ENCODE data around the gene PI16. TPM values are rescaled to one million over a fixed set of nuclear protein-coding genes. Genes with fewer than 3 reads are reported as not detected.

Gene PI16
- total RNA-seq, 1 donor from 2014 or later: not detected

DNA sequence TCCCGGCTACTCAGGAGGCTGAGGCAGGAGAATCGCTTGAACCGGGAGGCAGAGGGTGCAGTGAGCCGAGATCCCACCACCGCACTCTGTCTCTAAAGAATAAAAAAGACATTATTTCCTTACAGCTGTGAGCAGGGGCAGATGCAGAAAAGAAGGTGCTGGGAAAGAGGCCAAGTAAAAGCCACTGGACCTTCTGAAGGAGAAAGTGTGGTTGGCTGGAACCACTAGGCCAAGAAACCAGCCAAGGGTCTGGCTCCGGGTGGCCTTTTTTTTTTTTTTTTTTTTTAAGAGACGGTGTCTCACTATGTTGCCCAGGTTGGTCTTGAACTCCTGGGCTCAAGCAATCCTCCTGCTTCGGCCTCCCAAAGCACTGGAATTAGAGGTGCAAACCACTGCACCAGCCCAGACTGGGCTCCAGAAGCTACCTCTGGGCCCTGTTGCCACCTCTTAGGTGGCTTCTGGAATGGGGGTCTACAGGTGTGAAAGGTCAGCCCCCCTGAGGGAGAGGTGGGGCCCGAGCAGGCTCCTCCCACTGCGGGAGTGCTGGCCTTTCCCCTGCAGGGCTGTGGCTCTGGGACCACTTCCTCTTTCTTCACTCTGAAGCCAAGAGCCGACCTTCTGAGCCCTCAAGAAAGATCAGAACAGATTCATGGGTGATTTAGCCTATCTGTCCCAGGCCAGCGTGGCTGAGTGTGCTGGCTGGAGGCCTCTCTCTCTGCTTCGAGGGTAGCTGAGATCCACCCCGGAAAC lies 50.7 kb downstream of the PI16 start, which contains the start of gene FGD2:
TSS of gene FGD2 (plus strand) at position 595 of the 750 bp plus-strand sequence. CDS start 163 bp downstream, outside the sequence.
- H3K4me1 Mint-ChIP-seq (ENCODE audit: unreplicated experiment): no peaks in the 10 kb centered on the region
- no peaks in the 10 kb centered on the region for H3K9me3 Mint-ChIP-seq (ENCODE audit: unreplicated experiment)
- H3K36me3 Mint-ChIP-seq (ENCODE audit: unreplicated experiment): no peaks in the 10 kb centered on the region
- H3K4me3 Mint-ChIP-seq (ENCODE audit: unreplicated experiment): no peak within 1 kb of the TSS
- peaks cover 9% of the 10 kb centered on the region for H3K27me3 Mint-ChIP-seq (ENCODE audit: unreplicated experiment)
- TF ChIP-seq, protein P1, sequence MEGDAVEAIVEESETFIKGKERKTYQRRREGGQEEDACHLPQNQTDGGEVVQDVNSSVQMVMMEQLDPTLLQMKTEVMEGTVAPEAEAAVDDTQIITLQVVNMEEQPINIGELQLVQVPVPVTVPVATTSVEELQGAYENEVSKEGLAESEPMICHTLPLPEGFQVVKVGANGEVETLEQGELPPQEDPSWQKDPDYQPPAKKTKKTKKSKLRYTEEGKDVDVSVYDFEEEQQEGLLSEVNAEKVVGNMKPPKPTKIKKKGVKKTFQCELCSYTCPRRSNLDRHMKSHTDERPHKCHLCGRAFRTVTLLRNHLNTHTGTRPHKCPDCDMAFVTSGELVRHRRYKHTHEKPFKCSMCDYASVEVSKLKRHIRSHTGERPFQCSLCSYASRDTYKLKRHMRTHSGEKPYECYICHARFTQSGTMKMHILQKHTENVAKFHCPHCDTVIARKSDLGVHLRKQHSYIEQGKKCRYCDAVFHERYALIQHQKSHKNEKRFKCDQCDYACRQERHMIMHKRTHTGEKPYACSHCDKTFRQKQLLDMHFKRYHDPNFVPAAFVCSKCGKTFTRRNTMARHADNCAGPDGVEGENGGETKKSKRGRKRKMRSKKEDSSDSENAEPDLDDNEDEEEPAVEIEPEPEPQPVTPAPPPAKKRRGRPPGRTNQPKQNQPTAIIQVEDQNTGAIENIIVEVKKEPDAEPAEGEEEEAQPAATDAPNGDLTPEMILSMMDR (IDR thresholded peaks at IDR 0.05): no peak
- no peak for DNase-seq (ENCODE audit: extremely low spot score, unreplicated experiment)
- H3K27ac Mint-ChIP-seq (ENCODE audit: unreplicated experiment): no peak within 1 kb of the TSS

DNA sequence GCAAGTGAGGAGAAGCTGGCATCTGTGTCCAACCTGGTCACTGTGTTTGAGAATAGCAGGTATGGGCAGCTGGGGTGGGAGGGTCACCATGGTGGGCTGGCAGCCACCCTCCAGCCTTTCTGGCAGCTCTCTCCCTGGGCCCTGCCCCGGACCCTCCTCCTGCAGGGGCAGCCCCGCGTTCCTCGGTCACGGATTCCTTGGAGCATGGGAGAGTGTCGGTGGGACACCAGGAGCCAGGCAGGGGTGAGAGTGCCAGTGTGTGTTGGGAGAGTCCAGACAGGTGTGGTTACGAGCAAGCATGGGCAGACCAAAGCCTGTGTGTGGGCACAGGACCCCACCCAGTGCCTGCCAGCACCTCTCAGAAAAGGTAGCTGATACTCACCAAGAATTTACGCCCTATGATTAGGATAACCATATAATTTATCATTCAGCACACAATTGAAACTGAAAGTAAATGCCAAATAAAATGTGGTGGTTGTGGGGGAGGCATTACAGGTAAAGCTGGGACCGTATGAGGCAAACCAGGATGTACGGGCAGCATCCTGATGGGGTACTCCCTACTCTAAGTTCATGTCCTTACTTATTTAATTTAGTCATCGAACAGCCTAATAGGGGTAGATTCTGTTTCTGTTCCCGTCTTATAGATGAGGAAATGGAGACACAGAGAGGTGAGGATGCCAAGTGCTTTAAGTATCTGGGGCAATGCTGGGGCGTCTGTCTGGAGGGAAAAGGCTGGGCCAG lies 51.5 kb downstream of the PI16 start:
- peaks cover 9% of the 10 kb centered on the region for H3K27me3 Mint-ChIP-seq (ENCODE audit: unreplicated experiment)
- H3K27ac Mint-ChIP-seq (ENCODE audit: unreplicated experiment): no peak overlapping the region
- no peaks in the 10 kb centered on the region for H3K9me3 Mint-ChIP-seq (ENCODE audit: unreplicated experiment)
- H3K4me1 Mint-ChIP-seq (ENCODE audit: unreplicated experiment): no peaks in the 10 kb centered on the region
- no peaks in the 10 kb centered on the region for H3K36me3 Mint-ChIP-seq (ENCODE audit: unreplicated experiment)
- no peak overlapping the region for H3K4me3 Mint-ChIP-seq (ENCODE audit: unreplicated experiment)
- TF ChIP-seq, protein P1 (IDR thresholded peaks at IDR 0.05): no peak
- no peak for DNase-seq (ENCODE audit: extremely low spot score, unreplicated experiment)

DNA sequence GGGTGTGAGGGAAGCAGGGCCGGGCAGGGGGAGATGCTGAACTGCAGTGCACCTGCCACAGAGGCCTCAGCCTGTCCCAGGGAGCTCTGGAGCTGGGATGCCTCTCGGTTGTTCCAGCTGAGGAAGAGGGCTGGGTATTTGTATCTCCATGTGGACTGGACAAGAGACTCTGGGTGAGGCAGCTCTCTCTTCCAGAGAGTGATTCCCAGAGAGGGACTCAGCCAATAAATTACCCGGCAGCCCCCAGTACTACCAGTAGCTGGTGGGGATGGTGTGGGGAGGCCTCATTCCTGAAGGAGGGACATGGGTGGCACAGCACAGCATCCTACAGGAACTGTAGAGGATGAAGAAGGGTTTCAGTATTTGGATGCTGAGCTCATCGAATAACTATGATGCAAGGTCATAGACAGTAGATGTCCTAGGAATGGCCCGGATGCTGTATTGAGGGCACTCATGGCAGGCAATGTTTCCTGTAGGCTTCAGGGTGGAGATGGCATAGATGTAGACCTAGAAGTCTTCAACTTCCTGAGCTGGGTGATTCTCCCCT lies 52.3 kb downstream of the PI16 start:
- Mint-ChIP-seq H3K36me3 (ENCODE audit: unreplicated experiment) (no peaks in the 10 kb centered on the region), H3K4me3 (ENCODE audit: unreplicated experiment) (no peak overlapping the region), H3K9me3 (ENCODE audit: unreplicated experiment) (no peaks in the 10 kb centered on the region), H3K27ac (ENCODE audit: unreplicated experiment) (no peak overlapping the region), H3K4me1 (ENCODE audit: unreplicated experiment) (no peaks in the 10 kb centered on the region), H3K27me3 (ENCODE audit: unreplicated experiment) (peaks cover 6% of the 10 kb centered on the region)
- TF ChIP-seq, protein P1 (IDR thresholded peaks at IDR 0.05): no peak
- DNase-seq (ENCODE audit: extremely low spot score, unreplicated experiment): no peak

DNA sequence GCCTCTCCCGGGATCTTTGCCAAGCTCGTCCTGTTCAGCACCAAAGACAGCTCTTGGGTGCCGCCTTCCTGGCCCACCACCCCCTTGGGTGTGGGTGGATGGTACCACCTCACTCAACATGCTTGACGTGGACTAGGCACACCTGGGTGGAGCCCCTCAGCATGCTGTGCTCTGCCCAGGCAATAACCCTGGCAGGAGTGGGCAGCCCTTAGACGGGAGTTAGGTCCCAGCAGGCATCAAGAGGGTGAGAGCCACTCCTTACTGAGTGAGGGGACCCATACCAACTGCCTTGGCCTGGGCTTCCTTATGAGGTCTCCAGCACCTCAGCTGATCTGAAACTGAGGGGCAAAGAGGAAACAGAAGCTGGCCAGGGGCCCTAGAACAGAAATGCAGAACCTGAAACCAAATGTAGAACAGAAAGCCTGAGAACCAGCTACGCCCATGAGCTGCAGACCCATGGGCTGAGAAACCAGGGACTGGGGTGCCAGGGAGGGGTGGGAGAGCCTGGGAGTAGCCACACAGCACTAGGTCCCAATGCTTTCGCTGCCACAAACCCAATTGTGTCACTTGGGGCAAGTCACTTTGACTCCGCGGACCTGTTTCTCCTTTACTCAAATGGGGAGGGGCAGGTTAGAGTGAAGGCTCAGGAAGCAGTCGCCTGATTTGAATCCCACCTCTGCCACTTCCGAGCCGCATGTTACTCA lies 53.0 kb downstream of the PI16 start:
- Mint-ChIP-seq H3K4me1 (ENCODE audit: unreplicated experiment) (no peaks in the 10 kb centered on the region), H3K9me3 (ENCODE audit: unreplicated experiment) (no peaks in the 10 kb centered on the region), H3K4me3 (ENCODE audit: unreplicated experiment) (no peak overlapping the region), H3K36me3 (ENCODE audit: unreplicated experiment) (no peaks in the 10 kb centered on the region), H3K27me3 (ENCODE audit: unreplicated experiment) (no peaks in the 10 kb centered on the region), H3K27ac (ENCODE audit: unreplicated experiment) (no peak overlapping the region)
- TF ChIP-seq, protein P1 (IDR thresholded peaks at IDR 0.05): no peak
- no peak for DNase-seq (ENCODE audit: extremely low spot score, unreplicated experiment)

All from osteocyte (in vitro differentiated cells).